ENCODE data around the gene HLA-DPA1.

- TF ChIP-seq EP300 (IDR thresholded peaks at IDR 0.05) (no peak), CTCF (IDR thresholded peaks at IDR 0.05) (peak; percentile 55 to 83 (median 79)), POLR2A (IDR thresholded peaks at IDR 0.05) (no peak), POLR2AphosphoS5 (IDR thresholded peaks at IDR 0.05) (no peak)
Measured at GRCh38 chr6:33014841-33015634, 58.4 kb downstream of the HLA-DPA1 start.

All from sigmoid colon (tissue), 4 donors.